Measurements from ENCODE around the gene ASB5.
A peak's percentile ranks its signal among the peaks of the same experiment; 100 is the strongest.
"Not testable (repeated sequence)": the region's sequence is repeated elsewhere in the genome, so short reads cannot be mapped to it uniquely, and the experiment has no call there.

The ASB5 gene

GRCh38 chr4:176226736-176227135 lies 42.3 kb downstream of the ASB5 start:
- DNase-seq, result no peak

GRCh38 chr4:176223561-176223960 lies 45.5 kb downstream of the ASB5 start:
- DNase-seq, result no peak

- DNase-seq, result no peak
Measured at GRCh38 chr4:176222149-176222548, 46.9 kb downstream of the ASB5 start.

- no peak for DNase-seq
Measured at GRCh38 chr4:176217510-176217909, 51.5 kb downstream of the ASB5 start.

GRCh38 chr4:176212351-176212750 lies 56.7 kb downstream of the ASB5 start:
- not testable (repeated sequence) for DNase-seq

- no peak for DNase-seq
Measured at GRCh38 chr4:176210579-176211296, 58.3 kb downstream of the ASB5 start.

GRCh38 chr4:176210101-176210500 lies 58.9 kb downstream of the ASB5 start:
- no peak for DNase-seq

- DNase-seq, result no peak
Measured at GRCh38 chr4:176209535-176209934, 59.5 kb downstream of the ASB5 start.

GRCh38 chr4:176207839-176208238 lies 61.2 kb downstream of the ASB5 start:
- DNase-seq, result no peak

- DNase-seq, result no peak
Measured at GRCh38 chr4:176205299-176205698, 63.7 kb downstream of the ASB5 start.

GRCh38 chr4:176198316-176198903 lies 70.6 kb downstream of the ASB5 start:
- DNase-seq, result no peak

GRCh38 chr4:176195184-176195978 lies 73.6 kb downstream of the ASB5 start, which contains the start of gene SPATA4:
SPATA4 (minus strand) TSS chr4:176195585; CDS start chr4:176195562, 23 bp downstream.
- DNase-seq, result peak; percentile 51 to 96 (median 89)

GRCh38 chr4:176193938-176194337 lies 75.1 kb downstream of the ASB5 start:
- no peak for DNase-seq

GRCh38 chr4:176193126-176193525 lies 75.9 kb downstream of the ASB5 start:
- DNase-seq, result no peak

- DNase-seq, result peak in 1 of 58 donors; percentile 12
Measured at GRCh38 chr4:176191974-176192373, 77.0 kb downstream of the ASB5 start.

- no peak for DNase-seq
Measured at GRCh38 chr4:176189891-176190795, 78.9 kb downstream of the ASB5 start.

- no peak for DNase-seq
Measured at GRCh38 chr4:176188654-176189053, 80.4 kb downstream of the ASB5 start.

- no peak for DNase-seq
Measured at GRCh38 chr4:176187624-176188023, 81.4 kb downstream of the ASB5 start.

- no peak for DNase-seq
Measured at GRCh38 chr4:176186671-176187395, 82.2 kb downstream of the ASB5 start.

GRCh38 chr4:176186067-176186466 lies 83.0 kb downstream of the ASB5 start:
- DNase-seq, result no peak

Data from anterior cingulate cortex (tissue), 58 donors.